Hematopoietic multipotent progenitor cell (in vitro differentiated cells): ENCODE measurements around the gene RAP1GAP. TPM values are rescaled to one million over a fixed set of nuclear protein-coding genes. Genes with fewer than 3 reads are reported as not detected.
"Not testable (repeated sequence)": the region's sequence is repeated elsewhere in the genome, so short reads cannot be mapped to it uniquely, and the experiment has no call there.

Experiments
- DNase-seq, 3 donors: peaks; one replicate each; pipeline ENCODE4 v3.0.0-alpha.2; 2011 to 2015; ENCODE audit warnings: low read depth in 2 of 3, low spot score in 2 of 3
- total RNA-seq: library from RNA; depleted of rRNA; stranded (reverse); fragments of >200 nt; gene quantifications from one replicate; pipeline ENCODE4 v1.2.3, GENCODE V29; 2012

Gene RAP1GAP
- total RNA-seq, 1 donor = 0.27 TPM

- no peak for DNase-seq
Observed at GRCh38 chr1:21680381-21680780, 11.2 kb upstream of the RAP1GAP start.

- no peak for DNase-seq
Observed at GRCh38 chr1:21677168-21677567, 8.0 kb upstream of the RAP1GAP start.

- DNase-seq = no peak
Observed at GRCh38 chr1:21674957-21675356, 5.8 kb upstream of the RAP1GAP start.

- DNase-seq = not testable (repeated sequence)
Observed at GRCh38 chr1:21673853-21674252, 4.7 kb upstream of the RAP1GAP start.

GRCh38 chr1:21673277-21673780 lies 4.2 kb upstream of the RAP1GAP start:
- no peak for DNase-seq

- no peak for DNase-seq
Observed at GRCh38 chr1:21672478-21673276, 3.5 kb upstream of the RAP1GAP start.

- DNase-seq = no peak
Observed at GRCh38 chr1:21671915-21672314, 2.8 kb upstream of the RAP1GAP start.

GRCh38 chr1:21670956-21671902 lies 2.1 kb upstream of the RAP1GAP start:
- no peak for DNase-seq

GRCh38 chr1:21670059-21670881 lies 1.1 kb upstream of the RAP1GAP start:
- DNase-seq = no peak

GRCh38 chr1:21668951-21669257 lies 253 bp downstream of the RAP1GAP start:
- DNase-seq = no peak

- DNase-seq = peak in 1 of 3 donors; percentile 18
Observed at GRCh38 chr1:21668232-21668950, 766 bp downstream of the RAP1GAP start.

GRCh38 chr1:21667348-21668231 lies 1.6 kb downstream of the RAP1GAP start:
- no peak for DNase-seq

GRCh38 chr1:21666576-21667320 lies 2.4 kb downstream of the RAP1GAP start:
- no peak for DNase-seq

- DNase-seq = no peak
Observed at GRCh38 chr1:21665711-21666575, 3.2 kb downstream of the RAP1GAP start.

- no peak for DNase-seq
Observed at GRCh38 chr1:21664806-21665588, 4.2 kb downstream of the RAP1GAP start.

- DNase-seq = peak in 2 of 3 donors; percentile 19 to 40
Observed at GRCh38 chr1:21663951-21664805, 5.0 kb downstream of the RAP1GAP start.
